ENCODE data around the gene EPM2A.

- no peak for TF ChIP-seq STAT1 (IDR thresholded peaks at IDR 0.05; ENCODE audit: unreplicated experiment)
- no peak for TF ChIP-seq CTCF (conservative IDR thresholded peaks at IDR 0.05; ENCODE audit: low read depth in 2 of 2)
- TF ChIP-seq POLR2AphosphoS5 (IDR thresholded peaks at IDR 0.05; ENCODE audit: low read depth): no peak
- TF ChIP-seq REST (IDR thresholded peaks at IDR 0.05; ENCODE audit: unreplicated experiment): no peak
- TF ChIP-seq CREB1 (CRISPR knock-in tag; IDR thresholded peaks at IDR 0.05; ENCODE audit: low read depth): no peak
- TF ChIP-seq EZH2 (IDR thresholded peaks at IDR 0.05; ENCODE audit: low read depth, unreplicated experiment): no peak
- TF ChIP-seq, protein P1, sequence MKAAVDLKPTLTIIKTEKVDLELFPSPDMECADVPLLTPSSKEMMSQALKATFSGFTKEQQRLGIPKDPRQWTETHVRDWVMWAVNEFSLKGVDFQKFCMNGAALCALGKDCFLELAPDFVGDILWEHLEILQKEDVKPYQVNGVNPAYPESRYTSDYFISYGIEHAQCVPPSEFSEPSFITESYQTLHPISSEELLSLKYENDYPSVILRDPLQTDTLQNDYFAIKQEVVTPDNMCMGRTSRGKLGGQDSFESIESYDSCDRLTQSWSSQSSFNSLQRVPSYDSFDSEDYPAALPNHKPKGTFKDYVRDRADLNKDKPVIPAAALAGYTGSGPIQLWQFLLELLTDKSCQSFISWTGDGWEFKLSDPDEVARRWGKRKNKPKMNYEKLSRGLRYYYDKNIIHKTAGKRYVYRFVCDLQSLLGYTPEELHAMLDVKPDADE (IDR thresholded peaks at IDR 0.05): no peak
- TF ChIP-seq EZH2phosphoT487 (IDR thresholded peaks at IDR 0.05; ENCODE audit: unreplicated experiment): no peak
These were observed 7.4 kb downstream of the EPM2A start for GRCh38 chr6:145727817-145728388.
